HepG2 (cell line): ENCODE measurements around the gene PRSS33. TPM values are rescaled to one million over a fixed set of nuclear protein-coding genes. Genes with fewer than 3 reads are reported as not detected.

Source experiments
- ATF2 ChIP-seq: sonication (generic); formaldehyde crosslinking; IDR thresholded peaks from 2 replicates; pipeline ENCODE4 v1.4.0; 2020; ENCODE audit warnings: missing genetic modification reagents
- HNRNPL ChIP-seq: fragments of 200-400 bp; formaldehyde crosslinking; IDR thresholded peaks from 2 replicates; pipeline ENCODE4 v1.6.1; 2017; ENCODE audit warnings: mild to moderate bottlenecking, low read depth, low read length
- IRX3 ChIP-seq: sonication (generic); formaldehyde crosslinking; IDR thresholded peaks from 2 replicates; pipeline ENCODE4 v1.8.1; 2023; ENCODE audit warnings: mild to moderate bottlenecking, low read depth, missing genetic modification reagents, borderline replicate concordance
- MEIS1 ChIP-seq: sonication (generic); formaldehyde crosslinking; IDR thresholded peaks from 2 replicates; pipeline ENCODE4 v1.9.0; 2021; ENCODE audit warnings: mild to moderate bottlenecking, missing genetic modification reagents, moderate library complexity, borderline replicate concordance
- NFE2 ChIP-seq: sonication (generic); formaldehyde crosslinking; IDR thresholded peaks from 2 replicates; pipeline ENCODE4 v1.4.0; 2020; ENCODE audit warnings: missing genetic modification reagents
- REL ChIP-seq: sonication (generic); formaldehyde crosslinking; conservative IDR thresholded peaks from 2 replicates; pipeline ENCODE4 v1.8.0; 2022; ENCODE audit warnings: mild to moderate bottlenecking, missing genetic modification reagents, moderate library complexity
- TEAD3 ChIP-seq: optimal IDR thresholded peaks from 2 replicates; pipeline ENCODE3; 2016; ENCODE audit warnings: borderline replicate concordance
- U2AF2 ChIP-seq: fragments of 200-400 bp; formaldehyde crosslinking; IDR thresholded peaks from 2 replicates; pipeline ENCODE4 v1.6.1; 2017; ENCODE audit warnings: low read depth, mild to moderate bottlenecking, low read length
- ZBTB3 ChIP-seq: sonication (generic); formaldehyde crosslinking; IDR thresholded peaks from 2 replicates; pipeline ENCODE4 v1.4.0; 2020; ENCODE audit warnings: low read depth, mild to moderate bottlenecking, moderate library complexity, missing genetic modification reagents, borderline replicate concordance
- ZBTB7B ChIP-seq: sonication (generic); formaldehyde crosslinking; IDR thresholded peaks from 2 replicates; pipeline ENCODE4 v1.4.0; 2020; ENCODE audit warnings: missing genetic modification reagents
- ZNF451 ChIP-seq: sonication (generic); formaldehyde crosslinking; IDR thresholded peaks from 2 replicates; pipeline ENCODE4 v1.5.0; 2020; ENCODE audit warnings: mild to moderate bottlenecking, missing genetic modification reagents
- ZNF619 ChIP-seq: sonication (generic); formaldehyde crosslinking; IDR thresholded peaks from 2 replicates; pipeline ENCODE4 v1.4.0; 2020; ENCODE audit warnings: mild to moderate bottlenecking, missing genetic modification reagents
- ZNF713 ChIP-seq: sonication (generic); formaldehyde crosslinking; IDR thresholded peaks from 2 replicates; pipeline ENCODE4 v1.4.0; 2020; ENCODE audit warnings: mild to moderate bottlenecking, missing genetic modification reagents
- ZNF737 ChIP-seq: sonication (generic); formaldehyde crosslinking; IDR thresholded peaks from 2 replicates; pipeline ENCODE4 v1.5.0; 2020; ENCODE audit warnings: missing genetic modification reagents, mild to moderate bottlenecking, borderline replicate concordance
- ZNF768 ChIP-seq: sonication (generic); formaldehyde crosslinking; IDR thresholded peaks from 2 replicates; pipeline ENCODE4 v1.4.0; 2020; ENCODE audit warnings: missing genetic modification reagents
- polyA plus RNA-seq, 8 experiments: library from polyadenylated mRNA; depleted of rRNA in 3 of 8; stranded (reverse) in 7 of 8; unstranded in 1 of 8; fragments of >200 nt; fragmentation: Illumina TruSeq in 4 of 8; extraction: Trizol in 4 of 8; gene quantifications; 2 replicates each; pipeline versions ENCODE4 v1.2.1 to v1.2.3, GENCODE V29; 2011 to 2016; ENCODE audit warnings: low read depth in 4 of 8, missing spikeins in 1 of 8, mixed read lengths in 1 of 8; ENCODE audit not compliant: insufficient read depth in 1 of 8
- total RNA-seq, 5 experiments: library from RNA; depleted of rRNA; stranded (reverse); fragments of >200 nt; fragmentation: Illumina TruSeq; extraction: Trizol; gene quantifications; 2 replicates each; pipeline ENCODE4 v1.2.3, GENCODE V29; 2016; ENCODE audit warnings: low read depth in 1 of 5

The PRSS33 gene
- total and polyA plus RNA-seq, 2 of the 13 experiments (the other 11 are each of a cell fraction or from before 2014, with no cell fraction given): not detected

GRCh38 chr16:2782583-2783351 lies 4.6 kb downstream of the PRSS33 start (continued):
- TF ChIP-seq NFE2 (CRISPR knock-in tag): no peak
- no peak for TF ChIP-seq ZBTB3
- TF ChIP-seq ZNF619 (CRISPR knock-in tag): no peak
- TF ChIP-seq HNRNPL: 0 out of 2 replicates have a peak, but pooled peaks have one; percentile 54
- TF ChIP-seq TEAD3 (CRISPR knock-in tag): no peak
- peak; percentile 70; the same call in 1 of the 2 replicates for TF ChIP-seq ZNF768
- TF ChIP-seq ZNF713 (CRISPR knock-in tag): no peak
- TF ChIP-seq ZNF737 (CRISPR knock-in tag): no peak
- TF ChIP-seq ATF2 (CRISPR knock-in tag): no peak
- TF ChIP-seq ZBTB7B (CRISPR knock-in tag): no peak
- TF ChIP-seq REL (CRISPR knock-in tag): no peak
- TF ChIP-seq ZNF451 (CRISPR knock-in tag): no peak
- no peak for TF ChIP-seq MEIS1 (CRISPR knock-in tag)
- TF ChIP-seq IRX3 (CRISPR knock-in tag): no peak
- no peak for TF ChIP-seq U2AF2
